Vagina (tissue), 2 donors: ENCODE data around the gene LRIG2.

Experiments
- POLR2A ChIP-seq, 2 donors: fragments of 450-650 bp; IDR thresholded peaks; one replicate each; pipeline ENCODE4 v1.6.1; 2017; ENCODE audit warnings: antibody characterized with exemption in 2 of 2, mild to moderate bottlenecking in 2 of 2, moderate library complexity in 2 of 2
- TF ChIP-seq, protein P1 (sequence below), 3 experiments: fragments of 450-650 bp in 2 of 3; fragments of 200-600 bp in 1 of 3; sonication (generic) in 1 of 3; IDR thresholded peaks; one replicate each; pipeline ENCODE4 v1.5.1; 2017 to 2019; ENCODE audit warnings: antibody characterized with exemption in 3 of 3, mild to moderate bottlenecking in 2 of 3, moderate library complexity in 2 of 3

DNA sequence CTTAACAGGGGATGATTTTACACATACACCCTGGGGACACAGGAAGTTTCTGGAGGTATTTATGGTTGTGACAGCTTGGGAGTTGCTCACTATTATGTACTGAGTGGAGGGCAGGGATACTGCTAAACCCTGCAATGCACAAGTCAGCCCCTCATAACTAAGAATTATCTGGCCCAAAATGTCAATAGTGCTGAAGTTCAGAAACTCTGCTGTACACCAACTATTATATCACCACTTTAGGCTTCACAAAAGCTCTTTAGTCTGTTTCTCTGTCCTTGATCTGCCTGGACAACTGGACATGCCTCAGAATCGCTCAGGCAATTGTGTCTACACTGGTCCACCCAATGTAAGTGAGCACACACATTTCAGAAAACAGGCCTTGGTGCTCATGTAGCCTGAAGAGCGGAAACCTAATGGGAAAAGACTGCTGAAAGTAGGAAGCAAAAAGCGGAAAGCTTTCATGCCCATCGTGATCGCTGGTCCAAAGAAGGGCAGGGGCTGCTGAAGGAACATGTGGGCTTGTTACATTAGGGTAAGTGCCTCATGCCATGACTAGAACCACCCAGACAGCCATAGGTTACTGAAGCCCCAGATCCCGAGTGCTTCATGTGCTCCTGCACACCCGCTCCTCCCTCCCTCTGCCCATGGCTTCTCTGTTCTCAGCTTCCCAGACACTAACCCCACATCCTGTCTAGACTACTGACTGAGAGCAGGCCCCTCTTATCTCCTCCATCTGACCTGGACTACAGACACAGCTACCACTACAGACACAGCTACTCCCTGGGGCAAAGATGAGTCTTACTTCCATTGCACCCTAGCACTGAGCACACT is 73.5 kb downstream of the LRIG2 start:
- TF ChIP-seq, protein P1, sequence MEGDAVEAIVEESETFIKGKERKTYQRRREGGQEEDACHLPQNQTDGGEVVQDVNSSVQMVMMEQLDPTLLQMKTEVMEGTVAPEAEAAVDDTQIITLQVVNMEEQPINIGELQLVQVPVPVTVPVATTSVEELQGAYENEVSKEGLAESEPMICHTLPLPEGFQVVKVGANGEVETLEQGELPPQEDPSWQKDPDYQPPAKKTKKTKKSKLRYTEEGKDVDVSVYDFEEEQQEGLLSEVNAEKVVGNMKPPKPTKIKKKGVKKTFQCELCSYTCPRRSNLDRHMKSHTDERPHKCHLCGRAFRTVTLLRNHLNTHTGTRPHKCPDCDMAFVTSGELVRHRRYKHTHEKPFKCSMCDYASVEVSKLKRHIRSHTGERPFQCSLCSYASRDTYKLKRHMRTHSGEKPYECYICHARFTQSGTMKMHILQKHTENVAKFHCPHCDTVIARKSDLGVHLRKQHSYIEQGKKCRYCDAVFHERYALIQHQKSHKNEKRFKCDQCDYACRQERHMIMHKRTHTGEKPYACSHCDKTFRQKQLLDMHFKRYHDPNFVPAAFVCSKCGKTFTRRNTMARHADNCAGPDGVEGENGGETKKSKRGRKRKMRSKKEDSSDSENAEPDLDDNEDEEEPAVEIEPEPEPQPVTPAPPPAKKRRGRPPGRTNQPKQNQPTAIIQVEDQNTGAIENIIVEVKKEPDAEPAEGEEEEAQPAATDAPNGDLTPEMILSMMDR (IDR thresholded peaks at IDR 0.05) = no peak
- no peak for TF ChIP-seq POLR2A (IDR thresholded peaks at IDR 0.05)
